HG03469 (cell line): ENCODE data around the gene PLD2.
"Not testable (repeated sequence)": the region's sequence is repeated elsewhere in the genome, so short reads cannot be mapped to it uniquely, and the experiment has no call there.

Experiments used
- ATAC-seq: cut with Tn5 transposase; IDR thresholded peaks from one replicate; pipeline ENCODE4 v1.9.1; 2021; ENCODE audit warnings: mild to moderate bottlenecking, moderate library complexity, moderate number of reproducible peaks; ENCODE audit not compliant: unreplicated experiment

Gene PLD2

DNA sequence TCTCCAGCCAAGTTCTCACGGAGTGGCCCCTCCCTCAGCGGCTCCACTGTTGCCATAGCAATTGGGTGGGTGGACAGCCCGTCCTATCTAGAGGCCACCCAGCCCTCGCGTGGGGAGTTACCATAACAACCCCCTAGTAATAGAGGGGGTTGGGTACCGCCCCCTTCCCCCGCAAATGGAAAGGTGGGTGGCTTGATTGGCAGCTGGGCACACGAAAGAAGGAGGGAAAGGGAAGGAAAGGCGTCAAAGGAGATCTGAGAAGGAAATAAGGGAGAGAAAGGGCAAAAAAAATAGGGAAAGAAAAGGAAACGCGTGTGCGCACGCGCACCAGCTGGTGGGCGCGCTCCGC, 25.9 kb downstream of the PLD2 start:
- ATAC-seq, result not testable (repeated sequence)

DNA sequence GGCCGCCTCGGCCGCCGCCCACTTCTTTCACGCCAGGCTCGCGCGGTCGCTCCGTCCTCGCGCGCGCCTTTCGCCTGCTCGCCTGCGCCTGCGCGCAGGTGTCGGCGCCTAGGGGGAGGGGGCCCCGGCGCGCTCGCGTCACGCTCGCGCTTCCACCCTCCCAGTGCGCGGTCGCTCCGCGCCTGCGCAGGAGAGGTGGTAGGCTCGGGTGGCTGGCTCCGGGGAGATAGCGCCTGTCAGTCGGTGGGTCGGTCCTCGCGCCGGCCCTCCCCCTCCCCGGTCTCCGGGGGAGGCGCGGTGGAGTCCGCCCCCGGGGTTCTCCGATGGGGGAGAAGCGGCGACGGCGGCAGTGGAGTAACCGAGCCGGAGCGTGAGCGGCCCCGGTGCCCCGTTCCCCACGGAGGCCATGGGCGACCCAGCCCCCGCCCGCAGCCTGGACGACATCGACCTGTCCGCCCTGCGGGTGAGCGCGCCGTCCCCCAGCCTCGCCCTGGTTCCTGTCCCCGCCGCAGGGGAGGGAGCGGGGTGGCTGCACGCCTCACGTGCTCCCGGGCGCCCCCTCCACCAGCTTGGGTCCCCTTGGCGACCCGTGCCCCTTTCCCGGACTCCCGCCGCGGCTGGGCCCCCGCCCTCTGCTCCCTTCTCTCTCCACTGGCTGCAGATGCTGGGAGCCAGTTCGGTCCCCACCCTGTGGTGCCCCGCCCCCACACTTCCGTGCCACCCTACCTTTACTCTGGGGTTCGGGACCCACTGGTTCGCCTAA, 26.4 kb downstream of the PLD2 start, which contains the start of gene MINK1:
Gene MINK1, plus strand, starts transcription at position 163 of the 763 bp plus-strand sequence. Its CDS starts 244 bp downstream, at position 407.
- peak; percentile 67 for ATAC-seq

DNA sequence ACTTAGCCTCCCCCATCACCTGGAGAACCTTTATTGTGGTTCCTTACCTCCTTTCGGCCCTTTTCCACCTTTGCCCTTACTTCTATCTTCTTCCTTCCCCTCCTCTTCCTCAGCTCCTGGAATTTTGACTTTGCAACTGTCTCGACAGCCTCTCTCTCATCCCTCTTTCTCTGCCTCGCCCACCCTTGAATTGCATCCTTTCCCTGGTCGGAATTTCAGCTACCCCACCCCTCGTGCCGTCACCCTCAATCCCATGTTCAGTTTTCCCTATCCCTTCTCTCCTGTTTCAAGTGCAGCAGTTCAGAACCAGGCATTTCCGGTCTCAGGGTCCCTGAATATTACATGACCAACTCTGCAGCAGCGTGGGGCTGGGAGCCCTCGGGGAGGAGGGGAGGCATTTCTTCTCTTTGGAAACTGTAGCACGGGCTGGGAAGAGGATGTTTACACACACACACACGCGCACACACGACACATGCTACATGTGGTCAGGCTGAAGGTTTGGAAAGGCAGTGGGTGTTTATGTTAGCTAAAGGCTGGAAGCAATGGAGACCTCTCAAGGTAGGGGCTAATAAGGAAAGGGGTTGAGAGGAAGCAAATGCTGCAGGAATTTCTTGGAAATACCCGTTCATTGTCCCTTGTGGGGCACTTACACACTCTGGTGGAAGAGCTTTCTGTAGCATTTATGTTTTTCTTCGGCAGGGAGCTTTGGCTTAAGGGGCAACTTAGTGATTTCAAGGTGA, 27.2 kb downstream of the PLD2 start:
- ATAC-seq, result no peak

DNA sequence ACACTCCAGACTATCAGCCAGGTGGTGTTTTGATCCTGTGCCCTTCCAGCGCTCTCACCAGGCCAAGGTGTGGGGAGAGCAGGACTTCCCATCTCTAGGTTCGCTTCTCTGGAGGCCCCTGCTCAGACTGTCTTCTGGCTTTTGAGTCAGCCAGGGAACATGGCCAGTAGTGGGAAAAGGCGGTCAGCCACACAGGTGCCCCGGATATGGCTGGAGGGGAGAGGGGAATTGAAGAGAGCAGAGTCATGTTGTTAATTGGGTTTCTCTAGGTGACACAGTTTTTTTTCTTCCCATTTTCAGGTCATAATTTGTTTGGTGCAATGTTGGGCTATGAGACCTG, 27.7 kb downstream of the PLD2 start:
- no peak for ATAC-seq

DNA sequence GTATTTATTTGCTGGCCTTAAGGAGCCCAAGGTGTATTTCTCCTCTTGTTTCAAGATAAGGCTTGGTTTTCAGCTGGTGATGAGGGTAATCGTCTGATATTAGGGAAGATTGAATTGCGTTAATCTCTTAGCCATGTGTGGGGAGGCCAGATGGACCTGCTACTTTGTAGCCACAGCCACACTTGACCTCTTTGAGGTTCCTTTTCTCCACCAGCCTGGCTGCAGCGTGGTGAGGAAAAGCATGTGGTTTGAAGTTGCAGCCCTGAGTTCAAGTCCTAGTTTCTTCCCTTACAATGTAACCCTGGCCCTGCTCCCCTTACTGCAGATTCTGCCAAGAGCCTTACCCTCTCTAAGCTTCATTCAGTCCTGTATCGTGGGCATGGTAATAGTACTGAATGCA, 29.3 kb downstream of the PLD2 start:
- ATAC-seq, result no peak

DNA sequence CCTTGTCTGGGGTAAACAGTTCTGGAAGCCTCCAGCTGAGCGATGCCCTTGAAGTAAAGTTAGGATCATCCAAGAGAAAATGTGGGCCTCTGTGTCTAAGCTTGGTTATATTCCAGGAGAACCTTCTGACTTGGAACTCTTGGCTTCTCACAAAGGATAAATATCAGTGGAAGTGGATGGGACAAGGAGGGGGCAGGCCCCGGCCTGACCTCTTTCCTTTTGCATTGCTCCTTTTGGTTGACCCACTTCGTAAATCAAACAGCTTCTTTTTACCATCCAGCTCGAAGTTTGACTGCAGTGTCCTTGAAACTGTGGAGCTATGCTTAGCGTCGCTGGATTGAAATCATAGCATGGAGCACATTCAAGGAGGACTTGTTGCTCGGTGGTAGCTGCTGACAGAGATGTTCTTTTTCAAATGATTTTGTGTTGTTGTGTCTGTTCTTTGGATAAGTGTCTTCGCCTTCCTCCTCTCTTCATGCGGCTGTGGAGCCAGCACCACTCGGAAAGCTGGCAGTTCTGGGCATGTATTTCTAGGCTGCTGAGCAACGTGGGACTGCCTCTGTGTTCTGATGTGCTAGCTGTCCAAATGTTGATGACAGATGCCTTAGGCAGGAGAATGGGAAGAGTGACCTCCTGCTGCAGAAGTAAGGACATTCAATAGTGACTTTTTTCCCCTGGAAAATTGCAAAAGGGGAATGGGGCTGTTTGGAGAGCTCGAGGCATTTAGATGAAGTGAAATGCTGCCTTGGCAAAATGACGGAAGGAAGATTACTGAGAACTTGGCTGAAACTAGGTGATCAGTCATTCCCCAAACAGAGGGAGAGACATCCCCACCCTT, 30.7 kb downstream of the PLD2 start:
- no peak for ATAC-seq

DNA sequence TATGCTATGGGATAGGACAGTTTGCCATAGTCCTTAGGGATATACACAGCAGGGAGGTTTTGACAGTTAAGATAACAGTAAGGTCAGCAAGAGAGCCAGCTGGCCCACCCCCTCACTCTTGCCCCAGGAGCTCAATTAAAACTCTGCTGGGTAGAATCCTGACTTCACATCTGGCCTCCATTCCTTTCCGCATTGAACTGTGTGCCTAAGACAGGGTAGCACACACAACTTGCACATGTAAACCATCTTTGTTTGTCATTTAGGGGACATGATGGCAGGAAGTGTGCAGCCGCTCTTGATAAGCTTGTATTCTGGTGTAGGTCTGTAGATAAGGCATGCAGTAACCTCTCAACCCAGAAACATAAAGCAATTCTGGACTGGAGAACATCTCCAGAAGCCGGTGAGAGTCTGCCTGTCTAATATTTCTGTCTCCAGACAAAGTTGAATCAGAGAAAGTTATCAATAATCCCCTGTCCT, 31.4 kb downstream of the PLD2 start:
- no peak for ATAC-seq

DNA sequence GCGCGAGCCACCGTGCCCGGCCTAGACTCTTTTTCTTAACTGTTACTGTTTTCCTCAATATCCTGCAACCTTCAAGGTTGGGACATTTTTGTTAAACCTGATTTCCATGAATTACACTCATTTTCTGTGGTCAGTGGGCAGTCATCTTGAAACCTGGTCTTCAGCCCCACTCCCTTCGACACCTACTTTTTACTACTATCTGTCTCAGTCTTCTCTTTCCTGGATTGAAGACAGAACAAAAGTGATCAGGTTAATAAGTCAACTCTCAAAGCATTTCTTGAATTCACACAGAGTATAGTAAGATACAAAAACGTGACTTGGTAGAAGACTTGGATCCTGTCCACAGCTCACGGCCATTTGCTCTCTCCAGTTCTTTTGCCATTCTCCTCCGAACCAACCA, 32.3 kb downstream of the PLD2 start:
- ATAC-seq, result no peak

DNA sequence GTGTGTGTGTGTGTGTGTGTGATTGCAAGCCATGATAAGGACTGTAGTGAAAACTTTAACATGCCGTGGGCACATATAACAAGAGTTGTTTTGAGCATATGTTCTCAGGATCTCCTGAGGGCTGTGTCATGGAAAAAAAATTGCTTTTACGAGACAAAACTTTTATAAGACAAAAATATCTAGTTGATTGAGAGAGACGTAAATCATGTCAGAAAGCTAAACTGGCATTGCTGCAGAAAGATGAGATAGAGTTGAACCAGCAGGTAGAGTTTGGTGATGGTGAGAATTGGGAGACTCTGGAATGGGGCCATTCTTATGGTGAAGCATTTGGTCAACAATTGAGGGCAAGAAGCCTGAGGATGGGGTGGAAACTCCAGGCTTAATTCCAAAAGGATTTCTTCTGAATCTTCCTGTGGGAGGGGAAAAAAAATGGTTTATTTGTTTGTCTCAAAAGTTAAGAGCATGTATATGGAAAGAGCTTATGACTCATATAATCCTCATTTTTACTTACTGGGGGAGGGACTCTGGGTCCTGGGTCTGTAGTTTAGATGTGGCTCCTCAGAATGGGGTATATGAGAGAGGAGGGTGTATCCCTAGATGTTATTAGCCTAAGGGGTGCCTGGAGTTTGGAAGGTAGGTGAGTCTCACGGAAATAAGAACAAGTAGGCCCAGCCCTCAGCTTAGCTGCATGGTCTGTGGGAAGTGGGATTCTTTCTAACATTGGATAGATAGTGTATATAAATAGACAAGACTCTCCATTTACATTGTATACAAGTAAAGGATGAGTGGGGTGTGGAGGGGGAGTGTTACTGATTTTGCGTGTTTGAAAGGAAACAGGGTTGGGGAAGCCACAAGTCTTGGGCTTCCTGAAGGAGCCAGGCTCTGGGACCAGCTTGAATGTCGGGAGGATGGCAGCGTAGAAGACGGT, 33.3 kb downstream of the PLD2 start:
- no peak for ATAC-seq

DNA sequence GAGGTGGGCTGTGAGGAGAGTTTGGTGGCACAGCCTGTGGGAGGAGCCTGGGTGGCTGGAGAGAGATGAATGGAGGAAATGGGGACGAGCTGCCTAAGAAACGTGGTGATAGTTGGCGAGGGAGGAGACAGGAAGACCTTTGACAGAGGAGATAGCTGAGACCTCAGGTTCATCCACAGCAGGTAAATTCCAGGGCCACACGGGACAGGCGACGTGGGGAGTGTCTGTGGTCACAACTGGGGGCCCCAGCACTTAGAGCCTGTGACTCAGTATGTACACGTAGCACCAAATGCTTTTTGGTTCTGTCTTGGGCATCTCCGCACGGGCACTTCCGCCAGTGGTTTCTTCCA, 33.9 kb downstream of the PLD2 start:
- no peak for ATAC-seq

DNA sequence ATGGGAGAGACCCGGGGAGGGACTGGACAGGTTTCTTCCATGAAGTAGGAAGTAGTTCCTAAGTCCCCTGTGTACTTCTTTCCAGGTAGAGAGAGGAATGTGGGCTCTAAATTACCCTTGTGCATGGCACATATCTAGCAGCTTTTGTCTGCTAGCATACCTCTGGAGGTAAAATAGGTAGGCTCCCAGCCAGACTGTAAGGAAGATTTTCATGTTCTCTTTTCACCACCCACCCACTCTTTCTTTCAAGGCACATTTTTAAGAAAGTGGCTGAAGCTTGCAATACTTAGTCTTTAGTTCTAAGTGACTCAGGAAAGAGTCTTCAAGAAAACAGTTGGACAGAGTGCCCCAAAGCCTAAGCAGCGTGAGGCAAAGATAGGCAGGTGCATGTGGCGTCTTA, 35.4 kb downstream of the PLD2 start:
- no peak for ATAC-seq

DNA sequence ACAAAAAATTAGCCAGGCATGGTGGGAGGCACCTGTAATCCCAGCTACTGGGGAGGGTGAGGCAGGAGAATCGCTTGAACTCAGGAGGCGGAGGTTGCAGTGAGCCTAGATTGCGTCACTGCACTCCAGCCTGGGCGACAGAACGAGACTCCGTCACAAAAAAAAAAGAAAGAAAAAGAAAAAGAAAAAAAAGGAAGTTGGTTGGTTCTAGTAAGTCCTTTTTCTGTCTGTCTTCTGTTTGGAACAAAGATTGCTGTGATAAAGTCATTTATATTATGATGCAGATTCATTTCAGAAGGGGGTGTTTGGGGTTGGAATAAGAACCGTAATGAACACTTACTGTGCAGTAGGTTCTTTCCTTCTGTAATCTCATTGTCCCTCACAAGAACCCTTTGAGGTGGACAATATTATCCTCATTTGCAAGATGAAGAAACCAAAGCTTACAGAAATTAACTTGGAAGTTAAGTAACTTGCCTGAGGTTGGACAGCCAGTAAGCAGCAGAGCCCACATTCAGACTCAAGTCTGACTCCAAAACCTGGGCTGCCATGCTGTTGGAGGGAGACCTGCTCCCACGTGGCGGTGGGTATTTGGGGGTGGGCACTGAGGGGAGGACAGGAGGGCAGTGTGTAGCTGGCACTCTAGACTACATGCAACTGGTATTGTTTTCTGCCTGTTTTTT, 36.5 kb downstream of the PLD2 start:
- no peak for ATAC-seq

DNA sequence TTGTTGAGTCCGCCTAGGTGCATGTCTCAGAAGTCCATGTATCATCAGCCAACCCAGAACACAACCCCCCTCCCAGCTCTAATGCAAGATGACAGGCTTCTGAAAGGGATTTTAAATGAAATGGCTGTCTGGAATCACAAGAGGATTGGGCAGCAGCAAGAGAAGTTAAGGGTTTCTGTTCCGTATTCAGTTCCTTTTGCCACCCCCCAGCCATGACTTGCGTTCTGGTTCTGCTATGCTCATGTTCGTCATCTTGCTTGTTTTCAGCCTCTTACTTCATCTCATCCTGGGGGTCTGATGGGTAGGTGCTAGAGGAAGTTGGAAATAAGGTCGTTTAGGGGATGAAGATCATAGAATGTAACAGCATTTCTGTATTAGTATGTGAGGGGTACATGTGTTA, 38.2 kb downstream of the PLD2 start:
- no peak for ATAC-seq

DNA sequence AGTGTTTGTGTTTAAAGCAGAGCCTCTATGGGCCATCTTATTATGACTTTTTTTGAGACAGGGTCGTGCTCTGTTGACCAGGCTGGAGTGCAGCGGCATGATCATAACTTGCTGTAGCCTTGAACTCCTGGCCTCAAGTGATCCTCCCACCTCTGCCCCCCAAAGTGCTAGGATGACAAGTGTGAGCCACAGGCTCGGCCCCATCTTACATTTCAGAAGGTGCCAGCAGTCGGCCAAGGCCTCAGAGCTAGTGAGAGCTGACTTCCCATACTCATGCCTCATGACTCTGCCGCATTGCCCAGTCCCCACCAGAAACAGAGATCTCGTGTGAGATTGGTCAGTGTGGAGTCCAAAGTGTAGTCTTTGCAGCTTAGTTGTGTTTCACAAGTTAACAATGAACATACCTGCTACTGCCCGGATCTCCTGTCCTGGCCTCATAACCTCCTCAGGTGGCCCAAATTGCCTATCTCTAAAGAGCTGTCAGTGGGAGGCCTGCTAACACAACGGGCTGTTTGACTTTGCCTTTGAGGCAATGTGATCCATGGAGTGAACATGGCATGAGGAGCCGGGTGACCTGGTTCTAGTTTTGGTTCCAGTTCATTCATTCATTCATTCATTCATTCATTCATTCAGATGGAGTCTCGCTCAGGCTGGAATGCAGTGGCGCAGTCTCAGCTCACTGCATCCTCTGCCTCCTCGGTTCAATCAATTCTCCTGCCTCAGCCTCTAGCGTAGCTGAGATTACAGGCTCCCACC, 39.9 kb downstream of the PLD2 start:
- no peak for ATAC-seq

DNA sequence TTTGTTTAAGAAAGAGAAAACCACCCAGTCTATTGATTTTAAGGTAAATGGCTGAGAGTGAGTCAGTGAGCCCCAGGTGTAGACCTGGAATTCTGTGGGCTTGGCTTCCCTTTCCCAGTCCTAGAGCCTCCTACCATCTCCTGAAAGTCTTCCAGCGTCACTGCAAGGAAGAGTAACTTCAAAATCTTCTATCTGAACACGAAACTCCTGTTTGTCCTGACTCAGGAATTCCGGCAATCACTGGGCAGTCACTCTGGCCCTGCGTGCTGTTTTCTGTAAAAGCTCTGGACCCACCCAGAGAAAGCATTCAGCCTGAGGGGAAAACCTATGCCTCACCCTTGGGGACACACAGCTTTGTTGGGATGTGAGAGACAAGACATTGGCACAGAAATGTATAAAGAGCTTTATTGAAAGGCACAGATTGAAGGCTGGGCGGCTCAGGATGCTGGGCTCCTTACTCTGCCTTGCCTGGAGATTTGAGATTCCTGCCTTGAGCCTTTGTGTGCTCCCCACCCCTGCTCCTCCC, 42.1 kb downstream of the PLD2 start:
- no peak for ATAC-seq

DNA sequence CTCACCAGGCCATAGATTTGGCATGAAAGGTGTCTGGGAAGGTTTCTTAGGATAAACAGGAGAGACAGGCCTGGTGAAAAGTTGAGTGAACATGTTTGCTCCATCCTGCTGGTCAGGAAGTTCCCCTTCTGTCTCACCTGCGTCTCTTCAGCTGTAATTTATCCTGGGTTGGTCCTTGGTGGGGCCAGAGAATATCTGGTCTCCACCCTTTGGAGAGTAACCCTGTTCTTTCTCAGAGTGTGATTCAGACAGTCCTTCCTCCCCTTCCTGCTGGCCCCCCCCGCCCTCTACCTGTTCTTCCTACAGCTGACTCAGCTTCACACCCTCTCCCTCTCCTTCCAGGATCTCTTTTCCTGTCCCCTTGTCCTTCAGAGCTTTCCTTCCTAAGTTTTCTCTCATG, 43.3 kb downstream of the PLD2 start:
- ATAC-seq, result no peak

DNA sequence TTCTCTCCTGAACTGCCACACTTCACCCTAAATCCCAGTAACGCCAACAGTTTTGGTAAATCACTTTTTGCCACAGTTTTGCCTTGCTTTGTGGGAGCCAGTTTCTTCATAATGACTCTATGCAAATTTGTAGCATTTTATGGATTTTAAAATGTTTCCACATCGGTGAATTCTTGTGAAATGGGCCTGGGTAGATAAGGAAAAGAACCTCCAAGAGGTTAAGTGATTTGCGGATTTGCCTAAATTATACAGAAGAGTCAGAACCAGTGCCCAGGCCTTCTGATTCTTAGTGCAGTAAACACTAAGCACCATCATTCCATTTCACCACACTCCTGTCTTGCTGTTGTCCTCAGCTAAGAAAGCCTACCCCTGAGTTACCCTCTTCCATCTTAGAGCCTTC, 44.1 kb downstream of the PLD2 start:
- no peak for ATAC-seq

DNA sequence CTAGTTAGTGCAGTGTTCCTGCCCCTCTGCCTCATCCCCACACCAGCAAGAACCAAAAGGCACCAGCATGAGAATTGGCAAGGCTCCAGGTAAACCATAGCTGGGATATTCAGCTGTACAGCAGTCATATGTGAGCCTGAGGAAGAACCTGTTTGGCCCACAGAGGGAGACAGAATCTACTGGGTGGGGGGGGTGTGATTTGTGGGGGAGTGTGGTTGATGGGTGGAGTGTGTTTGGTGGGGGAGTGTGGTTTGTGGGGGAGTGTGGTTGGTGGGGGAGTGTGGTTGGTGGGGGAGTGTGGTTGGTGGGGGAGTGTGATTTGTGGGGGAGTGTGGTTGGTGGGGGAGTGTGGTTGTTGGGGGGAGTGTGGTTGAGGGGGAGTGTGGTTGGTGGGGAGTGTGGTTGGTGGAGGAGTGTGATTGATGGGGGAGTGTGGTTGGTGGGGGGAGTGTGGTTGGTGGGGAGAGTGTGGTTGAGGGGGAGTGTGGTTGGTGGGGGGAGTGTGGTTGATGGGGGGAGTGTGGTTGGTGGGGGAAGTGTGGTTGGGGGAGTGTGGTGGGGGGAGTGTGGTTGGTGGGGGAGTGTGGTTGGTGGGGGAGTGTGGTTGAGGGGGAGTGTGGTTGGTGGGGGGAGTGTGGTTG, 45.7 kb downstream of the PLD2 start:
- ATAC-seq, result no peak
